Mesenchymal stem cell (in vitro differentiated cells and primary cell): ENCODE results near the gene ERFE.

ENCODE experiments used
- DNase-seq: peaks from one replicate; pipeline ENCODE4 v3.0.0-alpha.2; 2013
- H2AFZ ChIP-seq: one replicate; pipeline ENCODE4 v1.6.1; 2013; ENCODE audit warnings: low read depth, mild to moderate bottlenecking, control low read depth, inconsistent platforms, low read length, moderate library complexity
- H2AK5ac ChIP-seq: 2 replicates; pipeline ENCODE4 v1.6.1; 2013; ENCODE audit warnings: low read length, moderate library complexity, mild to moderate bottlenecking, inconsistent platforms; ENCODE audit not compliant: severe bottlenecking
- H2BK120ac ChIP-seq: one replicate; pipeline ENCODE4 v1.6.1; 2013; ENCODE audit warnings: low read depth, mild to moderate bottlenecking, inconsistent platforms, low read length, moderate library complexity
- H2BK12ac ChIP-seq, 2 experiments: one replicate each; pipeline ENCODE4 v1.6.1; 2013; ENCODE audit warnings: inconsistent platforms in 2 of 2, low read length in 2 of 2, mild to moderate bottlenecking in 2 of 2, moderate library complexity in 2 of 2, control low read depth in 1 of 2
- H2BK15ac ChIP-seq: one replicate; pipeline ENCODE4 v1.6.1; 2013; ENCODE audit warnings: mild to moderate bottlenecking, low read depth, inconsistent platforms; ENCODE audit not compliant: poor library complexity, severe bottlenecking
- H2BK5ac ChIP-seq: 2 replicates; pipeline ENCODE4 v1.6.1; 2013; ENCODE audit warnings: low read depth, mild to moderate bottlenecking, low read length, control low read depth, inconsistent platforms; ENCODE audit not compliant: poor library complexity, severe bottlenecking
- H3K14ac ChIP-seq, 2 experiments: one replicate each; pipeline ENCODE4 v1.6.1; 2013; ENCODE audit warnings: inconsistent platforms in 2 of 2, low read length in 2 of 2, control low read depth in 1 of 2, mild to moderate bottlenecking in 1 of 2, moderate library complexity in 1 of 2
- H3K18ac ChIP-seq, 2 experiments: one replicate each; pipeline ENCODE4 v1.6.1; 2013; ENCODE audit warnings: inconsistent platforms in 2 of 2, low read length in 2 of 2, control low read depth in 1 of 2, low read depth in 1 of 2, mild to moderate bottlenecking in 1 of 2
- H3K23ac ChIP-seq, 2 experiments: one replicate each; pipeline ENCODE4 v1.6.1; 2013; ENCODE audit warnings: inconsistent platforms in 2 of 2, low read length in 2 of 2, mild to moderate bottlenecking in 2 of 2, moderate library complexity in 2 of 2, control low read depth in 1 of 2
- H3K27ac ChIP-seq: 2 replicates; pipeline ENCODE4 v1.5.1; 2013; ENCODE audit warnings: mild to moderate bottlenecking, moderate library complexity, low read length, control low read depth, inconsistent platforms; ENCODE audit not compliant: poor library complexity, severe bottlenecking
- H3K27me3 ChIP-seq, 2 experiments: 2 replicates each; pipeline versions ENCODE4 v1.6.1 to v1.7.0; 2013; ENCODE audit warnings: low read length in 2 of 2, mild to moderate bottlenecking in 2 of 2, moderate library complexity in 2 of 2, control low read depth in 1 of 2, inconsistent platforms in 1 of 2; ENCODE audit not compliant: control insufficient read depth in 1 of 2, insufficient read depth in 1 of 2
- H3K36me3 ChIP-seq, 2 experiments: 2 replicates each; pipeline versions ENCODE4 v1.6.1 to v1.7.0; 2013; ENCODE audit warnings: low read length in 2 of 2, control low read depth in 1 of 2, inconsistent platforms in 1 of 2, low read depth in 1 of 2, mild to moderate bottlenecking in 1 of 2; ENCODE audit not compliant: insufficient read depth in 2 of 2, control insufficient read depth in 1 of 2
- H3K4ac ChIP-seq, 2 experiments: one replicate each; pipeline ENCODE4 v1.6.1; 2013; ENCODE audit warnings: inconsistent platforms in 2 of 2, low read length in 2 of 2, mild to moderate bottlenecking in 2 of 2, moderate library complexity in 2 of 2, control low read depth in 1 of 2, low read depth in 1 of 2
- H3K4me1 ChIP-seq: 2 replicates; pipeline ENCODE4 v1.6.1; 2013; ENCODE audit warnings: low read depth, low read length, control low read depth; ENCODE audit not compliant: control insufficient read depth, insufficient read depth
- H3K4me2 ChIP-seq: 2 replicates; pipeline ENCODE4 v1.6.1; 2013; ENCODE audit warnings: low read length, mild to moderate bottlenecking, inconsistent platforms; ENCODE audit not compliant: poor library complexity, severe bottlenecking
- H3K4me3 ChIP-seq, 2 experiments: 2 replicates each; pipeline versions ENCODE4 v1.5.1 to v1.7.0; 2013; ENCODE audit warnings: low read length in 2 of 2, mild to moderate bottlenecking in 2 of 2, control low read depth in 1 of 2, low read depth in 1 of 2; ENCODE audit not compliant: insufficient read depth in 1 of 2
- H3K79me1 ChIP-seq: replicated peaks from 2 replicates; pipeline ENCODE4 v1.6.1; 2013; ENCODE audit warnings: mild to moderate bottlenecking, control low read depth, low read length, inconsistent platforms; ENCODE audit not compliant: poor library complexity, severe bottlenecking
- H3K9ac ChIP-seq: 2 replicates; pipeline ENCODE4 v1.7.0; 2013; ENCODE audit warnings: mild to moderate bottlenecking, low read length, moderate library complexity
- H3K9me3 ChIP-seq: 2 replicates; pipeline ENCODE4 v1.7.0; 2013; ENCODE audit warnings: mild to moderate bottlenecking, low read length; ENCODE audit not compliant: control insufficient read depth
- H4K8ac ChIP-seq: one replicate; pipeline ENCODE4 v1.6.1; 2013; ENCODE audit warnings: inconsistent platforms, mild to moderate bottlenecking, low read length, moderate library complexity
- H4K91ac ChIP-seq: one replicate; pipeline ENCODE4 v1.6.1; 2013; ENCODE audit warnings: mild to moderate bottlenecking, low read length, inconsistent platforms
- whole genome bisulfite sequencing: methylation state at CpG from one replicate; pipeline ENCODE4 v1.1.7; 2013; ENCODE audit warnings: mixed read lengths; 5-methylcytosine and 5-hydroxymethylcytosine counted together

ERFE gene

DNA sequence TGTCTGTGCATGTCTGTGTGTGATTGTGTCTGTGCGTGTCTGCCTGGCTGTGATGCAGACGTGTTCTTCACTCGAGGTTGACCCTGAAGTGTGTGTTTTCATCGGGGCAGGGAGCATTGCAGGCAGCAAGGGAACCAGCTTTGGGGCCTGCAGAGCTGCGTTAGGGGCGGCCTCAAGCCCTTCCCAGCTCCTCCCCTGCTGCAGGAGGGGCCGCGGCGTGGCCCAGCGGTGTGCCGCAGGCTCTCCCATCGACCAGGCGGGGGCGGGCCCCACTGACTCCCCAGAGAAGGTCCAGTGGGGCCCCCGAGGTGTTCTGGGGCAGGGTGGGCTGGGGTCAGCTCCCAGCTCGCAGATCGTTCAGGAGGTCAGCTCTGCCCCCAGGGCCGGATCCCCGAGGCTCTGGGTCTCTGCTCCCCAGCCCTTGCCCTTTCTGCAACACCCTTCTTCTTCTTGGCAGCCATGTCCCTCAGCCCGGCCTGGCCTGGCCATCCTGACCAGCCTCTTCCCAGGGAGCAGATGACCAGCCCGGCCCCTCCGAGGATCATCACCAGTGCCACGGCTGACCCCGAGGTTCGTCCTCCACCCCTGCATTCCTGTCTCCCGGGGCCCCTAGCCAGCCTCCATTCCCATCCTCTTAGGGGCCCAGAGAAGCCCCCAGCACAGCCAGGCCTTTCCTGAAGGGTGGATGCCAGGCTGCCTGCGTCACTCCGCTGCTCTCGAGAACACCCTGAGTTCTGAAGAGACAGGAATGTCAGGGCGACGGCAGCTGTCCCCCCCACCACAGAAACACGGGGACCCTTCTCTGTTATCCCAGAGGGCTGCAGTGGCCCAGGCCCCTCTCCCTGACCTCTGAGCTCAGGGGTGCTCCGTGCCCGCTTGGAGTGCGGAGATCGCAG is 31.4 kb upstream of the ERFE start:
- no peak overlapping the region for H3K23ac ChIP-seq
- H3K4me1 ChIP-seq: peaks cover 3% of the 10 kb centered on the region
- WGBS: 78% methylated on average over 27 of the region's 36 CpGs
- H3K9me3 ChIP-seq: no peaks in the 10 kb centered on the region
- H3K14ac ChIP-seq: no peak overlapping the region
- peak; percentile 49 for DNase-seq
- H4K8ac ChIP-seq: peak overlapping the region; percentile 38
- no peak overlapping the region for H2BK5ac ChIP-seq
- peaks cover 7 to 11% of the 10 kb centered on the region in 2 experiments for H3K27me3 ChIP-seq
- H2BK12ac ChIP-seq: no peak overlapping the region
- no peak overlapping the region for H3K18ac ChIP-seq
- H2AFZ ChIP-seq: peak overlapping the region; percentile 59
- no peak overlapping the region for H3K27ac ChIP-seq
- no peak overlapping the region for H3K4me2 ChIP-seq
- no peaks in the 10 kb centered on the region for H3K79me1 ChIP-seq
- peak overlapping the region in 1 of 2 experiments; percentile 71 for H3K4me3 ChIP-seq
- no peak overlapping the region for H2BK15ac ChIP-seq
- no peak overlapping the region for H2AK5ac ChIP-seq
- H4K91ac ChIP-seq: peak overlapping the region; percentile 29
- peak overlapping the region in 1 of 2 experiments; percentile 12 for H3K4ac ChIP-seq
- no peak overlapping the region for H2BK120ac ChIP-seq
- no peaks in the 10 kb centered on the region for H3K36me3 ChIP-seq
- H3K9ac ChIP-seq: peak overlapping the region; percentile 77

GRCh38 chr2:238128061-238128440 is 30.7 kb upstream of the ERFE start:
- no peak overlapping the region for H3K23ac ChIP-seq
- H2AK5ac ChIP-seq: no peak overlapping the region
- H2AFZ ChIP-seq: no peak overlapping the region
- no peak overlapping the region for H4K8ac ChIP-seq
- H3K79me1 ChIP-seq: no peaks in the 10 kb centered on the region
- peaks cover 3% of the 10 kb centered on the region for H3K4me1 ChIP-seq
- no peak overlapping the region for H2BK120ac ChIP-seq
- H4K91ac ChIP-seq: no peak overlapping the region
- H3K9me3 ChIP-seq: no peaks in the 10 kb centered on the region
- no peak overlapping the region for H2BK5ac ChIP-seq
- H3K4me2 ChIP-seq: no peak overlapping the region
- no peaks in the 10 kb centered on the region for H3K36me3 ChIP-seq
- no peak overlapping the region for H3K27ac ChIP-seq
- H2BK15ac ChIP-seq: no peak overlapping the region
- H3K14ac ChIP-seq: peak overlapping the region in 1 of 2 experiments; percentile 26
- DNase-seq: no peak
- H3K9ac ChIP-seq: peak overlapping the region; percentile 77
- no peak overlapping the region for H3K4ac ChIP-seq
- no peak overlapping the region for H2BK12ac ChIP-seq
- H3K4me3 ChIP-seq: peak overlapping the region in 1 of 2 experiments; percentile 71
- H3K18ac ChIP-seq: no peak overlapping the region
- H3K27me3 ChIP-seq: peaks cover 2 to 5% of the 10 kb centered on the region in 2 experiments
- 94% methylated on average over 17 of the region's 22 CpGs for WGBS

GRCh38 chr2:238128534-238129001 is 30.2 kb upstream of the ERFE start:
- Histone ChIP-seq H3K36me3 (no peaks in the 10 kb centered on the region), H2AK5ac (no peak overlapping the region), H4K8ac (no peak overlapping the region), H2BK120ac (no peak overlapping the region), H3K14ac (no peak overlapping the region), H3K27ac (no peak overlapping the region), H2BK15ac (no peak overlapping the region), H4K91ac (no peak overlapping the region), H3K9ac (no peak overlapping the region), H3K9me3 (no peaks in the 10 kb centered on the region), H3K4me1 (peaks cover 3% of the 10 kb centered on the region), H3K4me2 (no peak overlapping the region), H3K23ac (no peak overlapping the region), H3K4me3 (no peak overlapping the region), H3K79me1 (no peaks in the 10 kb centered on the region), H3K4ac (no peak overlapping the region), H2AFZ (no peak overlapping the region), H2BK5ac (no peak overlapping the region), H3K18ac (no peak overlapping the region), H2BK12ac (no peak overlapping the region), H3K27me3 (no peaks in the 10 kb centered on the region)
- WGBS: 79% methylated on average over 30 of the region's 30 CpGs
- DNase-seq: no peak

DNA sequence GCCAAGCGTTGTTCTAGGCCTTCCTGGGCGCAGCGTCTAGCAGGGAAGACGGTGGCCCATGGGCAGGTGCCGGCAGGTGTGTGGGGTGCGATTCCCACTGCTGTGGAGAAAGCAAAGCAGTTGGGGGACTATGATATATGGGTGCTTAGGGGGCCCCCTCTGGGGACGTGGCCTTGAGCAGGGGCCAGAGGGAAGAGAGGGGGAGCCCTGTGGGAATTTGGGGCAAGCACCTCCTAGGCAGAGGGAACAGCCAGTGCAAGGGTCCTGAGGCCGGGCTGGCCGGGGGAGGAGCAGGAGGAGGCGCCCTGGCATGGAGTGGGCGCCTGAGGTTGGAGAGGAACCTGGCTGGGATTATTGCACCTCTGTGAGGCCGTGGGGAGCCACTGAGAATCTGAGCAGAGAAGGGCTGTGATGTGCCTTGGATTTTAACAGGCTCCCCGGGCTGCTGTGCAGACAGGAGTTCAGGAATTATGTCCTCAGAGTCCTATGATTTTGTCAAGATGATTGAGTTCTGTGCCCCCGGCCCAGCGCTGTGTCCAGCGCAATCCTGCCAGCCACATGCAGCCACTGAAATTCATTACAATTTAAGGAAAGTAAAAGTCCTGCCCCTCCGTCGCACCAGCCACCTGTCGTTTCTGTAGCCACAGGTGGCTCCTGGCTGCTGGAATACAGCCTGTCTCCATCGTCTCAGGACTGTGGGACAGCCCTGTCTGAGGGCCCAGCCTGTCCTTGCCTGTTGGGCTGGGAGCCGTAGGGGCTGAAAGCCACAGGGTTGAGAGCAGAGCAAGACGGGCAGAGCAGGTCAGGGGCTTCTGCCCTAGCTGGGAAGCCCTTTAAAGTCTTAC is 29.4 kb upstream of the ERFE start:
- no peak for DNase-seq
- Histone ChIP-seq H4K8ac (no peak overlapping the region), H3K79me1 (no peaks in the 10 kb centered on the region), H2BK120ac (no peak overlapping the region), H3K9me3 (no peaks in the 10 kb centered on the region), H3K4me1 (peaks cover 3% of the 10 kb centered on the region), H3K4me3 (no peak overlapping the region), H3K14ac (no peak overlapping the region), H3K4me2 (no peak overlapping the region), H2BK5ac (no peak overlapping the region), H2BK12ac (no peak overlapping the region), H3K36me3 (no peaks in the 10 kb centered on the region), H3K18ac (no peak overlapping the region), H2BK15ac (peak overlapping the region; percentile 19), H3K27ac (no peak overlapping the region), H3K27me3 (no peaks in the 10 kb centered on the region), H2AFZ (no peak overlapping the region), H4K91ac (no peak overlapping the region), H3K23ac (no peak overlapping the region), H3K9ac (no peak overlapping the region), H3K4ac (no peak overlapping the region), H2AK5ac (no peak overlapping the region)
- WGBS: 88% methylated on average over 22 of the region's 22 CpGs
